Kidney (tissue), 14 donors: ENCODE data around the gene ZFP36L2. TPM values are rescaled to one million over a fixed set of nuclear protein-coding genes. Genes with fewer than 3 reads are reported as not detected.

Experiments
- DNase-seq, 5 donors: peaks; one replicate each; pipeline ENCODE4 v3.0.0-alpha.2; 2013 to 2020
- FAIRE-seq: peaks from 2 replicates; lab custom pipeline; 2012; peaks lifted over from hg19 to GRCh38; lab: Jason Lieb, UNC
- H3K27ac ChIP-seq, 2 donors: one replicate each; pipeline ENCODE4 v1.7.0; 2013; ENCODE audit warnings: low read depth in 2 of 2, low read length in 2 of 2, inconsistent platforms in 1 of 2
- H3K27me3 ChIP-seq: one replicate; pipeline ENCODE4 v1.7.1; 2013; ENCODE audit warnings: low read length, inconsistent platforms; ENCODE audit not compliant: control insufficient read depth, insufficient read depth
- H3K36me3 ChIP-seq, 3 donors: one replicate each; pipeline versions ENCODE4 v1.7.0 to v1.7.1; 2013; ENCODE audit warnings: low read length in 3 of 3, control low read depth in 1 of 3, inconsistent platforms in 1 of 3; ENCODE audit not compliant: insufficient read depth in 3 of 3, control insufficient read depth in 2 of 3
- H3K4me1 ChIP-seq, 3 donors: one replicate each; pipeline versions ENCODE4 v1.7.0 to v1.7.1; 2013; ENCODE audit warnings: low read length in 3 of 3, inconsistent platforms in 1 of 3, low read depth in 1 of 3; ENCODE audit not compliant: control insufficient read depth in 2 of 3, insufficient read depth in 2 of 3
- H3K4me3 ChIP-seq, 3 donors: one replicate each; pipeline versions ENCODE4 v1.7.0 to v1.8.1; 2013; ENCODE audit warnings: low read length in 3 of 3, control low read depth in 1 of 3, inconsistent platforms in 1 of 3
- H3K9ac ChIP-seq, 3 donors: one replicate each; pipeline versions ENCODE4 v1.7.0 to v1.7.1; 2013; ENCODE audit warnings: low read length in 3 of 3, control low read depth in 1 of 3, inconsistent platforms in 1 of 3
- H3K9me3 ChIP-seq, 3 donors: one replicate each; pipeline versions ENCODE4 v1.7.0 to v1.7.1; 2013; ENCODE audit warnings: low read length in 3 of 3, control low read depth in 1 of 3, inconsistent platforms in 1 of 3; ENCODE audit not compliant: control insufficient read depth in 2 of 3, insufficient read depth in 1 of 3
- intact Hi-C: fragments of 100-400 bp; cut with DNase I; formaldehyde crosslinking; loops from one replicate; pipeline ENCODE4 v1.11.1; 2022
- polyA plus RNA-seq: library from polyadenylated mRNA; stranded (reverse); fragments of 350-450 nt; fragmentation: Illumina TruSeq; extraction: RNeasy Lipid Tissue Mini Kit (QIAGEN cat#74804); gene quantifications from one replicate; pipeline ENCODE4 v1.2.3, GENCODE V29; 2014; ENCODE audit warnings: low read depth, low replicate concordance; ENCODE audit not compliant: insufficient read depth
- total RNA-seq: library from RNA; stranded (reverse); fragmentation: NEBNext Ultra II Directional; extraction: Animal tissue kit (Norgen Biotek cat#: 25700); gene quantifications from one replicate; pipeline ENCODE4 v1.2.1, GENCODE V29; 2021
- TF ChIP-seq, protein P1 (sequence below): IDR thresholded peaks from 3 replicates; pipeline ENCODE4 v1.5.1; 2012; ENCODE audit warnings: mild to moderate bottlenecking, moderate library complexity, borderline replicate concordance; ENCODE audit not compliant: insufficient read depth; ENCODE audit errors: extremely low read depth
- donor health status: control.
- donor health status: control.
- donor health status: control.
- donor health status: control.
- donor health status: control.
- donor health status: DM: yes; HTN: yes; CAD: no.
- donor health status: Normal renal cell carcinoma (clear cell type).

The ZFP36L2 gene
- total and polyA plus RNA-seq, 2 donors from 2014 or later, result 35.4 to 247 TPM

DNA sequence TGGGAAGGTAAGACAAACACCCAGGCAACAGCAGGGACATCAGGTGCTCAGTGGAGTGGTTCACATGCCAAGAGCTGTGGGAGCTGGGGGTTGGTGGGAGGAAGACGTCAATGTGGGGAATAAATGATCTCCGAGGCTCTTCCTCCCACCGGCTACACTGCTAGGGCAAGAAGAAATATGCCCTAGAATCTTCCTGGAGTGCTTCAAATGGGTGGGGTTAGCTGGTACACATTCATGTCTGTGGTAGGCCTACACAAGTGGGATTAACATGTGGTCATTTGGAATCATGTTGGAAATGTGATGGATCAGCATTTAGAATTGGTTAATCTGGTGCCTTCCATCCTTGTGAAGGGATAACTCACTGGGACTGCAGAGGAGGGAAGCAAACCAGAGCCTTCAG is 12.4 kb upstream of the ZFP36L2 start:
- Histone ChIP-seq H3K36me3 (no peaks in the 10 kb centered on the region), H3K4me3 (no peak overlapping the region), H3K4me1 (no peaks in the 10 kb centered on the region), H3K9ac (no peak overlapping the region), H3K9me3 (no peaks in the 10 kb centered on the region), H3K27ac (no peak overlapping the region), H3K27me3 (no peaks in the 10 kb centered on the region)
- intact Hi-C loops, result loop anchor here (10.0 kb wide), 1 partner anchor 264 kb away; no protein-coding TSS in a partner anchor
- no peak for FAIRE-seq
- TF ChIP-seq, protein P1, sequence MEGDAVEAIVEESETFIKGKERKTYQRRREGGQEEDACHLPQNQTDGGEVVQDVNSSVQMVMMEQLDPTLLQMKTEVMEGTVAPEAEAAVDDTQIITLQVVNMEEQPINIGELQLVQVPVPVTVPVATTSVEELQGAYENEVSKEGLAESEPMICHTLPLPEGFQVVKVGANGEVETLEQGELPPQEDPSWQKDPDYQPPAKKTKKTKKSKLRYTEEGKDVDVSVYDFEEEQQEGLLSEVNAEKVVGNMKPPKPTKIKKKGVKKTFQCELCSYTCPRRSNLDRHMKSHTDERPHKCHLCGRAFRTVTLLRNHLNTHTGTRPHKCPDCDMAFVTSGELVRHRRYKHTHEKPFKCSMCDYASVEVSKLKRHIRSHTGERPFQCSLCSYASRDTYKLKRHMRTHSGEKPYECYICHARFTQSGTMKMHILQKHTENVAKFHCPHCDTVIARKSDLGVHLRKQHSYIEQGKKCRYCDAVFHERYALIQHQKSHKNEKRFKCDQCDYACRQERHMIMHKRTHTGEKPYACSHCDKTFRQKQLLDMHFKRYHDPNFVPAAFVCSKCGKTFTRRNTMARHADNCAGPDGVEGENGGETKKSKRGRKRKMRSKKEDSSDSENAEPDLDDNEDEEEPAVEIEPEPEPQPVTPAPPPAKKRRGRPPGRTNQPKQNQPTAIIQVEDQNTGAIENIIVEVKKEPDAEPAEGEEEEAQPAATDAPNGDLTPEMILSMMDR, result no peak
- no peak for DNase-seq

DNA sequence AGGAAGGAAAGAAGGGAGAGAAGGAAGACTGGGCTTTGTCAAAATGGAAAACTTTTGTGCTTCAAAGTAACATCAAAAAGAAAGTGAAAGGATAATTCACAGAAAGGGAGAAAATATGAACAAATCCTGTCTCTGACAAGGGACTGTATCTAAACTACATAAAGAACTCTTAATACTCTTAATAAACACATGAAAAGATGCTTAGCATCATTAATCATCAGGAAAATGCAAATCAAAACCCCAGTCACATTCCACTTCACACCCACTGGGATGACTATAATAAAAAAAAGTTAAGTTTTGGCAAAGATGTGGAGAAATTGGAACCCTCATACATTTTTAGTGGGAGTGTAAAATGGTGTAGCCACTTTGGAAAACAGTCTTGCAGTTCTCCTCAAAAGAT is 11.8 kb upstream of the ZFP36L2 start:
- H3K27ac ChIP-seq, result no peak overlapping the region
- H3K4me1 ChIP-seq, result no peaks in the 10 kb centered on the region
- TF ChIP-seq, protein P1, result no peak
- H3K27me3 ChIP-seq, result no peaks in the 10 kb centered on the region
- no peak for FAIRE-seq
- no peaks in the 10 kb centered on the region for H3K9me3 ChIP-seq
- DNase-seq, result no peak
- no peak overlapping the region for H3K9ac ChIP-seq
- intact Hi-C loops, result loop anchor here (10.0 kb wide), 1 partner anchor 263 kb away; no protein-coding TSS in a partner anchor
- H3K4me3 ChIP-seq, result no peak overlapping the region
- no peaks in the 10 kb centered on the region for H3K36me3 ChIP-seq

DNA sequence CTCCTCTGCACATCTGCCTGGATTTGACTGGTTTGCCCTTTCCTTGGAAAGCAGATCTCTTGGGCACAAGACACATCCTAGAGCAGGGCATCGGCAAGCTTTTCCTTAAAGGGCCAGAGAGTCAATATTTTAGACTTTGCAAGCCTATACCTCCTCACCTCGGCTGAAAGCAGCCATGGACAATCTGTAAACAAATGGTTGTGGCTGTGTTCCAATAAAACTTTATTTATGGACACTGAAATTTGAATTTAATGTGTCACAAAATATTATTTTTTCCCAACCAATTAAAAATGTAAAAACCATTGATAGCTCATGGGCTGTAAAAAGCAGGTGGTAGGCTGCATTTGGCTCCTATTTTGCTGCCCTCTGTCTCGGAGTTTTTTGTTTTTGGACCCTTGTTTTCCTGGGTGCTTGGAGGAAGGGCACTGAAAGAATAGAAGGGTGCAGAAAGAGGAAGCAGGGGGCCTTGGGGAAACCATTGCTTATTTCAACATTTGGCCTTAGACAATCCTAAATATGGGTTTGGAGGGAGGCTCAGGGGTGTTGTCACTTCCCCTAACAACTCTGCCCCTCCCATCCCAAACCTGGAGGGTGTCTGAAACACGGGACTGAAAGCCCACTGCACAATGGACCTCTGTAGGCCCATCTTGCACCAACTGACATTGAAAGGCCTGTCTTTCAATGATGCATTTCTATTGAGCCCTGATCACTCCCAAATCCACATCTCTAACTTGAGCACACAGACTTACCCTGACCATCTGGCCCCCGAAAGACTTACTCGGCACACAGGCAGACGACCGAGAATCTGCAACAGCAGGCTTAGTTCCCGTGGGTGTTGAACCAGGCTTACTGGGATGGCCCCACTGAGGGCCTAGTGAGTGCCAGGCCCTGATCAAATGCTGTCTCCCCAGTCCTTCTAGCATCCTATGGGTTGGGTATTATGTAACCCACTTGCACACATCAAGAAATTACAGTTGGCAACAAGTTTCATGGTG is 7.1 kb upstream of the ZFP36L2 start:
- Histone ChIP-seq H3K9ac (no peak overlapping the region), H3K27ac (no peak overlapping the region), H3K36me3 (peaks cover 0 to 5% (median 2%) of the 10 kb centered on the region in 3 donors), H3K4me3 (no peak overlapping the region), H3K27me3 (no peaks in the 10 kb centered on the region), H3K9me3 (no peaks in the 10 kb centered on the region), H3K4me1 (peaks cover 3 to 12% (median 6%) of the 10 kb centered on the region in 3 donors)
- TF ChIP-seq, protein P1, result no peak
- DNase-seq (no peak), FAIRE-seq (no peak)
- intact Hi-C loops, result loop anchor here (10.0 kb wide), 1 partner anchor 259 kb away; no protein-coding TSS in a partner anchor
